HepG2 (cell line): ENCODE results near the gene PIP5K1C. TPM values are rescaled to one million over a fixed set of nuclear protein-coding genes. Genes with fewer than 3 reads are reported as not detected.

Source experiments
- ATF4 ChIP-seq, 2 experiments: fragments of 450-650 bp in 1 of 2; sonication (generic) in 1 of 2; formaldehyde crosslinking; IDR thresholded peaks; 2 replicates each; pipeline versions ENCODE4 v1.5.0 to v1.8.0; 2020 to 2022; ENCODE audit warnings: mild to moderate bottlenecking in 1 of 2, missing genetic modification reagents in 1 of 2
- MXD1 ChIP-seq: sonication (generic); formaldehyde crosslinking; IDR thresholded peaks from 2 replicates; pipeline ENCODE4 v1.4.0; 2020; ENCODE audit warnings: mild to moderate bottlenecking, missing genetic modification reagents
- NAIF1 ChIP-seq: sonication (generic); formaldehyde crosslinking; IDR thresholded peaks from 2 replicates; pipeline ENCODE4 v1.5.0; 2020; ENCODE audit warnings: mild to moderate bottlenecking, missing genetic modification reagents, borderline replicate concordance
- SNAPC4 ChIP-seq: sonication (generic); formaldehyde crosslinking; IDR thresholded peaks from 2 replicates; pipeline ENCODE4 v1.4.0; 2020; ENCODE audit warnings: mild to moderate bottlenecking, missing genetic modification reagents
- SRSF4 ChIP-seq: fragments of 200-400 bp; formaldehyde crosslinking; IDR thresholded peaks from one replicate; pipeline ENCODE4 v1.6.1; 2018; ENCODE audit warnings: mild to moderate bottlenecking, low read depth, low read length, moderate library complexity; ENCODE audit not compliant: poor library complexity, severe bottlenecking
- SRSF9 ChIP-seq: fragments of 200-400 bp; formaldehyde crosslinking; IDR thresholded peaks from 2 replicates; pipeline ENCODE4 v1.6.1; 2018; ENCODE audit warnings: borderline replicate concordance, mild to moderate bottlenecking, low read depth, low read length; ENCODE audit not compliant: insufficient read depth, poor library complexity, severe bottlenecking
- TIGD3 ChIP-seq: sonication (generic); formaldehyde crosslinking; IDR thresholded peaks from 2 replicates; pipeline ENCODE4 v1.5.1; 2020; ENCODE audit warnings: mild to moderate bottlenecking, missing genetic modification reagents, borderline replicate concordance
- ZBTB25 ChIP-seq: IDR thresholded peaks from 2 replicates; pipeline ENCODE4 v1.6.1; 2018; ENCODE audit warnings: missing genetic modification reagents
- ZGPAT ChIP-seq: IDR thresholded peaks from 2 replicates; pipeline ENCODE4 v1.6.1; 2016; ENCODE audit warnings: mild to moderate bottlenecking
- ZNF432 ChIP-seq: sonication (generic); formaldehyde crosslinking; IDR thresholded peaks from 2 replicates; pipeline ENCODE4 v1.5.0; 2020; ENCODE audit warnings: missing genetic modification reagents, mild to moderate bottlenecking, borderline replicate concordance
- ZNF44 ChIP-seq: sonication (generic); formaldehyde crosslinking; IDR thresholded peaks from 2 replicates; pipeline ENCODE4 v1.5.1; 2020; ENCODE audit warnings: mild to moderate bottlenecking, missing genetic modification reagents
- ZNF513 ChIP-seq: sonication (generic); formaldehyde crosslinking; conservative IDR thresholded peaks from 2 replicates; pipeline ENCODE4 v1.5.0; 2020; ENCODE audit warnings: missing genetic modification reagents
- ZNF615 ChIP-seq: sonication (generic); formaldehyde crosslinking; IDR thresholded peaks from 2 replicates; pipeline ENCODE4 v1.5.0; 2020; ENCODE audit warnings: mild to moderate bottlenecking, missing genetic modification reagents, borderline replicate concordance
- ZNF816 ChIP-seq: sonication (generic); formaldehyde crosslinking; IDR thresholded peaks from 2 replicates; pipeline ENCODE4 v1.8.0; 2022; ENCODE audit warnings: missing genetic modification reagents, mild to moderate bottlenecking, borderline replicate concordance
- polyA plus RNA-seq, 8 experiments: library from polyadenylated mRNA; depleted of rRNA in 3 of 8; stranded (reverse) in 7 of 8; unstranded in 1 of 8; fragments of >200 nt; fragmentation: Illumina TruSeq in 4 of 8; extraction: Trizol in 4 of 8; gene quantifications; 2 replicates each; pipeline versions ENCODE4 v1.2.1 to v1.2.3, GENCODE V29; 2011 to 2016; ENCODE audit warnings: low read depth in 4 of 8, missing spikeins in 1 of 8, mixed read lengths in 1 of 8; ENCODE audit not compliant: insufficient read depth in 1 of 8
- total RNA-seq, 5 experiments: library from RNA; depleted of rRNA; stranded (reverse); fragments of >200 nt; fragmentation: Illumina TruSeq; extraction: Trizol; gene quantifications; 2 replicates each; pipeline ENCODE4 v1.2.3, GENCODE V29; 2016; ENCODE audit warnings: low read depth in 1 of 5

The PIP5K1C gene
- total and polyA plus RNA-seq, 2 of the 13 experiments (the other 11 are each of a cell fraction or from before 2014, with no cell fraction given) = 3.6 to 4.3 TPM

GRCh38 chr19:3626473-3627350 lies 73.6 kb downstream of the PIP5K1C start, which contains the start of gene CACTIN (continued):
- TF ChIP-seq NAIF1 (CRISPR knock-in tag) (no peak), ZNF432 (CRISPR knock-in tag) (no peak), TIGD3 (CRISPR knock-in tag) (no peak), ZNF513 (CRISPR knock-in tag) (no peak), ZNF44 (CRISPR knock-in tag) (no peak), ZBTB25 (peak; percentile 68; the same call in 1 of the 2 replicates), ZNF816 (CRISPR knock-in tag) (no peak), ATF4 (CRISPR knock-in tag; IDR thresholded peaks at IDR 0.05) (0 out of 4 replicates have a peak, but pooled peaks of 1 of the 2 experiments have one; percentile 50), ZNF615 (CRISPR knock-in tag) (0 out of 2 replicates have a peak, but pooled peaks have one; percentile 46), SRSF9 (no peak), SRSF4 (no peak), MXD1 (CRISPR knock-in tag) (peak; percentile 90), SNAPC4 (CRISPR knock-in tag) (no peak), ZGPAT (CRISPR knock-in tag) (peak; percentile 96)
